GM18520 (cell line): ENCODE results near the gene DTYMK.
"Not testable (repeated sequence)": the region's sequence is repeated elsewhere in the genome, so short reads cannot be mapped to it uniquely, and the experiment has no call there.

Experiments used
- ATAC-seq: cut with Tn5 transposase; IDR thresholded peaks from one replicate; pipeline ENCODE4 v1.9.1; 2021; ENCODE audit not compliant: unreplicated experiment

The DTYMK gene

DNA sequence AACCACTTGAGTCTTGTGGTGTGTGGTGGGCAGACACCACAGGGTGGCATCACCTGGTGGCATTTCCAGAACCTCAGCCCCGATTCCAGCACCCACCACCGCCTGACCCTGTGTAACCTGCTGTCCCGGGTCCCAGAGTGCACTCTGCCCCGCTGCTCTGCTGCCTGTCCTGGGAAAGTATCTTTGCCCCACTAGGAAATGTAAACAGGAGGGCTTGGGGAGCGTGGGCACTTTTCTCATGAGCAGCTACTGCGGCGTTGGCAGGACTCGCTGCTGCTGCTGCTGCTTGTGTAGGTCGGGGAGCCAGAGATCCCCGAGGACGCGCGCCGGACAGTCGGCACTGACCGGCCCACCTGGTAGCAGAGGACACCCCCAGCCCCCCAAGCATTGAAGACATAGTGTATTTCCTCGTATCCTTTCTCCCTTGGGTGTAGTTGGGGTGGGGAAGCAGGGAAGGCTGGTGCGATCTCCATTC lies 13.4 kb downstream of the DTYMK start:
- ATAC-seq, result no peak

DNA sequence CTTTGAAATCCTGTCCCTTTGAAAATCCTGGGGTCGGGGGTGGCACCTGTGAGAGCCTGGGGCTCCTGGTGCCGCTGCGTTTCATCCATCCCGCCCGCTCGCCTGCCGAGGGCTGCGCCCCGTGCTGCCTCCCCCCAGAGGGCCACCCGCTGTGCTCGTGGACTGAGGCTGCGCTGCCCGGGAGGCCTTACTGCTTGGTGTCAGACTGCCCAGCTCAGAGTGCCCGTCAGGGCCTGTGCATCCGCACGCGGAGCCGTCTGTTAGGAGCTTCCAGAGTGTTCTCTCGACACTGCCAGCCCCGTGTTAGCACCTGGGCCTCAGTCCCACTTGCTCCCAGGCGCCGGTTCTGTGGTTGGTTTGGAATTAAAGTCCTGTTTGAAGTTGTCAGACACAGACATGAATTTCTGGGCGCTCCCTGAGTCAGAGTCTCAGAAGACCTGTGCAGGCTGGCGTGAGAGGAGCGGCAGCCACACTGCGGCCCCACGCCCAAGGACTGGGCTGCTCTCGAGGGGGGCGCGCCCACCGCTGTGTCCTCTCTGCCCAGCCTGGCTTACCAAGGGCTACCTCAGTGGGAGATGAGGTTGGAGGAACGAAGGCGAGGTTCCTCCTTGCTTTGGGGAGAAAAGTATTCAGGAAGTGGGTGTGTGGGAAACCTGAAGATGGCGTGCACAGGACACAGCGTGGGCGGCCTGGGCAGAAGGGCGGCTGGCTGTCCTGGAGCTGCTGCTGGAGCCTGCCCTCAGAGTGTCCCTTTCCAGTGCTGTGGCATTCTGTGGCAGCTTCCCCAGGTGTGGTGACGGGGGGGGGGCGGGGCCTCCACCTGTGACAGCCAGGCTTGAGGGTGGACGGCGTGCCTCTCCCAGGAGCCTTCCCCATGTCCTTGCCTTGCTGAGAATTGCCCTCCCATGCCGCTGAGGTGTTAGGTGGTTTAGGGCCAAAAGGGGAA lies 14.1 kb downstream of the DTYMK start:
- ATAC-seq, result no peak

GRCh38 chr2:241671457-241672240 lies 15.0 kb downstream of the DTYMK start:
- ATAC-seq, result no peak

- no peak for ATAC-seq
These were observed 16.1 kb downstream of the DTYMK start for GRCh38 chr2:241670333-241671110.

DNA sequence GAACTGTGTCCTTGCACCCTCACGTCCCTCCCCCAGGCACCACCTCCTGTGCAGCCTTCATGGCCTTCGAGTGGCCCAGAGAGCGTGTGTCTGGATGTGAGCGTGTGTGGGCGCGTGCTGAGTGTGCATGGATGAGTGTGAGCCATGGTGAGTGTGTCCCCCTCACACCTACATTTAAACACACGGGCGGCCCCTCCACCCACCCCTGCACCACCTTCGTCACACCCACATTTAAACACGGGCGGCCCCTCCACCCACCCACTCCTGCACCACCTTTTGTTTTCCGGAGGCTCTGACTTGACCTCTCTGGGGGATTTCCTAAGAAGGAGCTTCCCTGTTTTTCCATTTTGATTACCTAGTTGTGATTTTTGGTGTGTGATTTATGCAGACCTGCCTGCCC lies 17.8 kb downstream of the DTYMK start:
- ATAC-seq, result no peak

DNA sequence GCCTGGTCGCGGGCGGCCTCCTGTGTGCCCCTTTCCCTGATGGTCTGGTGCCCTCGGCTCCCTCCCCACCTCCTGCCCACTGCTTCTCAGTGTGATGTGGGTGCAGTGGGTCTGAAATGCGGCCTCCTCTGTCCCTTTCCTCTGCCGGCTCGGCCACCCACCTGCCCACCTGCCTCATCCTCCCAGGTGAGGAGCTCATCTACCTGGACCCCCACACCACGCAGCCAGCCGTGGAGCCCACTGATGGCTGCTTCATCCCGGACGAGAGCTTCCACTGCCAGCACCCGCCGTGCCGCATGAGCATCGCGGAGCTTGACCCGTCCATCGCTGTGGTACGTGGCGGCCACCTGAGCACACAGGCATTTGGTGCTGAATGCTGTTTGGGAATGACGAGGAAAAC lies 18.3 kb downstream of the DTYMK start:
- no peak for ATAC-seq

DNA sequence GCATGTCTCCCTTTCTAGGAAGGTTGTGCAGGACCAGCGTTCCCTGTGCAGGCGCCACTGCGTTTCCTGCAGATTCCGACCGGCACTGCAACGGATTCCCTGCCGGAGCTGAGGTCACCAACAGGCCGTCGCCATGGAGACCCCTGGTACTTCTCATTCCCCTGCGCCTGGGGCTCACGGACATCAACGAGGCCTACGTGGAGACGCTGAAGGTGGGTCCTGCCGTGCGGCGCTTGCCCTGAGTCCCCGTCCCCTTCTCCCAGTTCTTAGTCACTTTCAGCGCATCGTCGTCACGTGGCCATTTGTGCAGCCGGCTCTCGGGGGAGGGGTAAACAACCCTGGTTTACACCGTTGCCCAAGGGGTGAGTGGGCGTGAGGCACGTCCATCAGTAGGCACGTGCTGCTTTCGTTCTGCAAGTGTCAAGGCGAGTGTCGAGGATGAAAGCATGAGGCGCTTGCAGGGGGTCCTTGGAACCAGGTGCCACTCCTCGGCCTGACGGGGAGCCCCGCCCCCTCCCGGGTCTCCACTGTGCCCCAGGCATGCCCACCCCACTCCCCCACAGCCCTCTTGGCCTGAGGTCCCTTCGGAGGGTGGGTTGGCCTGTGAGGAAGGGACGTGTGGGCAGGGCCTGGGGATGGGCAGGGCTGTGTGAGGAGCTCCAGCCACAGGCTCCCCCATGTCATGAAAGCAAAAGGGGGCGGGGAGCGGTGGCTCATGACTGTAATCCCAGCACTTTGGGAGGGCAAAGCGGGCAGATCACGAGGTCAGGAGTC lies 19.8 kb downstream of the DTYMK start:
- ATAC-seq, result no peak

GRCh38 chr2:241665731-241666440 lies 20.7 kb downstream of the DTYMK start:
- ATAC-seq, result no peak

GRCh38 chr2:241662731-241663130 lies 23.9 kb downstream of the DTYMK start:
- ATAC-seq, result not testable (repeated sequence)

DNA sequence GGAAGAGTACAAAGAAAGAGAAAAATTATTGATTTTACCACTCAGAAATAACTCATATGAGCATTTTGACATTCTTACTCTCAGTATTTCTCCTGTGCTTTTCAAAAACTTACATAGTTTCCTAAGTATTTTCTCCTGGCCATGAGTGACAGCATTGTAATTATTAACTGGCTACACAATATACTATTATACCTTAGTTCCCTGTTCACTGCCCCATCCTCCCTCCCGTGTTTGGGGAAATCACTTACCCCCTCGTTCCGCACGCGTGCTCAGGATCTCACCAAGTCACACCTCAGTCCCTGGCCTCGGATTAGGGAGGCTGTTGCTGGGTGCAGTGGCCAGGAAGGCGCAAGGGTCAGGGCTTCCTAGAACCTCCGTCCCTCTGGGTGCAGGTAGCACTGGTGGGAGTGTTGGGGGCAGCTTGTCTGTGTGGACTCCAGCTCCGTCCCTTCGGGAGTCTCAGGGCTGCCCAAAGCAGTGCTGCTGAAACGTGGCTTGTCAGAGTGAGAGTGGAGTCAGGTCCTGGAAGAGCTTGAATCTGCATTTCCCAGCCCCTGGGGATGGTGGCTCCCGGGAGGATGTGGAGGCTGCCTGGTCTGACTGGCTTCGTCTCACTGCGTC lies 25.9 kb downstream of the DTYMK start:
- ATAC-seq, result no peak

- ATAC-seq, result no peak
These were observed 27.4 kb downstream of the DTYMK start for GRCh38 chr2:241659150-241659739.

DNA sequence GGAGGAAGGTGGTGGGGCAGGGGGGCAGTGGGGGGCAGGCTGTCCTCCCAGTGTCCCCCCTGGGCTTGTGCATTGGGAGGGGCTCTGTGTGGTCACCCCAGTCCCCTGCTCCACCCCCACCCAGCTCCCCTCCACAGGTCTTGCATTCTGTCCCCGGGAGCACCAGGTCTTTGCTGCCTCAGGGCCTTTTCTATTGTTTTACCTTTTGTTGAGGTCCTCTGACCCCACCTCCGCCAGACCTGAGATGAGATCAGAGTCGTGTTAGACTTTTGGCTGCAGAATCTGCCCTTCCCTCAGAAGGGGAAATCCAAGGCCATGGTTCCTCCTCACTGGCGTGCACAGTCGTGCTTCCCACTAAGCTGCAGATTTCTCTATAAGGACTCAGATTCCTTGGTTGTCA lies 28.3 kb downstream of the DTYMK start:
- ATAC-seq, result no peak

DNA sequence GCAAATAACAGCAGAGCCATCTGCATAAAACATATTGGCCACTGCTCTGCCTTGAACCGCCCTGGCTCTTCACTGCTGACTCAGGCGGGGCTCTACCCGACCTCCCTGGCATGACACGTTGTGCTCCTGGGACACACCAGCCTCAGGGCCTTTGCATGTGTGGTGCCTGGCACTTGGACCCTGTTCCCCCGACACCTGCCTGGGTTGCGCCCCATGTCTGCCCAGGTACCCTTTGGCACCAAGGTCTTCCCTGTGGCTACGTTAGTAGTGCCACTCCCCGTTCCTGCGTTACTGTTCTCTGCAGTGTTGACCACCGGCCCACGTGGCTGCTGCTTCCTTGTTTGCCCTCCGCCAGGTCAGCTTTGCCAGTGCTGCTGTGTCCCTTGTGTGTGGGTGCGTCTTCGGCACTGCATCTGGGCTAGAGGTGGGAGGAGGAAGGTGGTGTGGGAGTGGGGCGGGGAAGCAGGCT lies 28.8 kb downstream of the DTYMK start:
- ATAC-seq, result no peak

DNA sequence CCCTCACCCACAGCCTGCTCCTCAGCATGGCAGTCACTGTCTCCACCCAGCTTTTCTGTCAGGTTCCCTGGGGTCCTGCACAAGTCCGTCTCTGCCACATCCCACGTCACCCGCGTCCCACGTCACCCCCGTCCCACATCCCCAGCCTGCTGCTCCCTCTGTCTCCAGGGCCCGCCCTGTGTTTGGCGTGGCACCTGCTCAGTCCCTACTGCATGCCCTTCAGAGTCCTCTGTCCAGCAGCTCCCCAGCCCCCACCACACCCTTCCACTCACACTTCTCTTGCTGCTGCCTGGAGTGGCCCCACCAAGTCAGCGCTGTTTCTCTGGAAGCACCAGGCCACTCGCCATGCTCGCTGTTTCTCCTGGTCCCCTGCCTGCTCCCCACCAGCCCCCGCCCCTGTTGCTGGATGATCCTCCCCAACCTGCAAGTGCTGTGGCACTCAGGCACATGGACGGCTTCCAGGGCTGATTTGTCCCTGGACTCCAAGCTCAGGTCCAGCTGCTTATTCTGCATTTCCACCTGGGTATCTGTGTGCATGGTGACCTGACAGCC lies 30.3 kb downstream of the DTYMK start:
- ATAC-seq, result no peak

DNA sequence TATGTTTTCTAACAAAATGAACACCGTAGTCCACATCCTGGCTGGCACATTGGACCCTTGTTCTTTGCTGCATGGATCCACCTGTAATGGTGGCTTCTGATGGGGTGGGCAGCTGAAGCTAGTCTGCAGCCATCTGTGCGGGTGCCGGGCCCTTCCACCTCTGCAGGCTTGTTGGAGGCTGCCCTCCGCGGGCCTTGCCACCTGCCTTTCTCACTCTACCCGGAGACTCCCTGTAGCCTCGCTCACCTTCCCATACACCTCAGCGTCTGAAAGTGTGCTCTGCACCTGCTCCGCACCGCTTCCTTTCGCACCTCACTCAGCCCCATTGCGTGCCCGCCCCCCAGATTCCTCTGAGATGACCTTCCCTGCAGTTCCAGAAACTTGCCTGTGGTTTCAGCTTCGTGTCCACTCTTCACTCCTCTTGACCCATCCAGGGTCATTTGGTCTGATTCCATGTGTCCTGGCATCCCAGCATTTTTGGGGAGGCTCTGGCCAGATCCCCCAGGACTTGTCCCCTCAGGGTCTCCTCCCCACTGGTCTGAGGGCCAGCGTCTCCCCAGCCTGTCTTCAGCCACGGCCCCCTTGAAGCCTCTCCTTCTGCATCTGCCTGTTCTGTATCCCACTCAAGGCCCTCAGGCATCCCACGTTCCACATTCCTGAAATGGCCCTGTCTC lies 31.0 kb downstream of the DTYMK start:
- no peak for ATAC-seq

- no peak for ATAC-seq
These were observed 32.1 kb downstream of the DTYMK start for GRCh38 chr2:241654551-241654950.

GRCh38 chr2:241653210-241653750 lies 33.3 kb downstream of the DTYMK start:
- ATAC-seq, result no peak

- ATAC-seq, result no peak
These were observed 33.9 kb downstream of the DTYMK start for GRCh38 chr2:241652722-241653121.
